Testis (tissue), 3 donors: Measurements from ENCODE around the gene USF2. TPM values are rescaled to one million over a fixed set of nuclear protein-coding genes. Genes with fewer than 3 reads are reported as not detected.
A peak's percentile ranks its signal among the peaks of the same experiment; 100 is the strongest.

Source experiments
- DNase-seq: peaks from one replicate; pipeline ENCODE4 v3.0.0-alpha.2; 2019
- H3K27ac ChIP-seq, 2 donors: fragments of 200-600 bp; sonication (generic); one replicate each; pipeline ENCODE4 v1.5.1; 2019
- H3K27me3 ChIP-seq: fragments of 200-600 bp; sonication (generic); one replicate; pipeline ENCODE4 v1.5.1; 2019
- H3K36me3 ChIP-seq: fragments of 200-600 bp; sonication (generic); one replicate; pipeline ENCODE4 v1.5.1; 2017; ENCODE audit warnings: low read depth; ENCODE audit errors: missing control alignments
- H3K4me1 ChIP-seq: fragments of 200-600 bp; sonication (generic); one replicate; pipeline ENCODE4 v1.5.1; 2019
- H3K4me3 ChIP-seq, 2 donors: fragments of 200-600 bp; sonication (generic); one replicate each; pipeline ENCODE4 v1.5.1; 2017 to 2019
- H3K9me3 ChIP-seq: fragments of 200-600 bp; sonication (generic); one replicate; pipeline ENCODE4 v1.5.1; 2017
- POLR2A ChIP-seq: fragments of 450-650 bp; IDR thresholded peaks from one replicate; pipeline ENCODE4 v1.6.1; 2017; ENCODE audit warnings: antibody characterized with exemption, mild to moderate bottlenecking, moderate library complexity
- WGBS, 2 donors: methylation state at CpG; one replicate each; pipeline ENCODE4 v1.1.5; 2018; 5-methylcytosine and 5-hydroxymethylcytosine counted together
- intact Hi-C: fragments of 100-400 bp; cut with DNase I; formaldehyde crosslinking; loops from one replicate; pipeline ENCODE4 v1.15.1; 2023; ENCODE audit warnings: low total_unique reads
- polyA plus RNA-seq: library from polyadenylated mRNA; stranded (reverse); fragments of 350-450 nt; fragmentation: Illumina TruSeq; extraction: RNeasy Lipid Tissue Mini Kit (QIAGEN cat#74804); gene quantifications from one replicate; pipeline ENCODE4 v1.2.3, GENCODE V29; 2014; ENCODE audit warnings: low read depth, low replicate concordance; ENCODE audit not compliant: insufficient read depth
- total RNA-seq, 2 donors: library from RNA; depleted of rRNA; stranded (reverse); fragments of >200 nt; gene quantifications; one replicate each; pipeline ENCODE4 v1.2.3, GENCODE V29; 2016
- TF ChIP-seq, protein P1 (sequence below), 3 experiments: fragments of 450-650 bp in 2 of 3; fragments of 200-600 bp in 1 of 3; sonication (generic) in 1 of 3; IDR thresholded peaks; one replicate each; pipeline ENCODE4 v1.5.1; 2016 to 2019; ENCODE audit warnings: antibody characterized with exemption in 3 of 3, mild to moderate bottlenecking in 2 of 3, moderate library complexity in 1 of 3

USF2 gene
- total and polyA plus RNA-seq, 3 donors from 2014 or later = 83.1 to 123 (median 105) TPM

- DNase-seq = no peak
- H3K4me3 ChIP-seq = peak overlapping the region; percentile 60 to 78
- no peaks in the 10 kb centered on the region for H3K4me1 ChIP-seq
- no peaks in the 10 kb centered on the region for H3K9me3 ChIP-seq
- no peaks in the 10 kb centered on the region for H3K36me3 ChIP-seq
- TF ChIP-seq, protein P1, sequence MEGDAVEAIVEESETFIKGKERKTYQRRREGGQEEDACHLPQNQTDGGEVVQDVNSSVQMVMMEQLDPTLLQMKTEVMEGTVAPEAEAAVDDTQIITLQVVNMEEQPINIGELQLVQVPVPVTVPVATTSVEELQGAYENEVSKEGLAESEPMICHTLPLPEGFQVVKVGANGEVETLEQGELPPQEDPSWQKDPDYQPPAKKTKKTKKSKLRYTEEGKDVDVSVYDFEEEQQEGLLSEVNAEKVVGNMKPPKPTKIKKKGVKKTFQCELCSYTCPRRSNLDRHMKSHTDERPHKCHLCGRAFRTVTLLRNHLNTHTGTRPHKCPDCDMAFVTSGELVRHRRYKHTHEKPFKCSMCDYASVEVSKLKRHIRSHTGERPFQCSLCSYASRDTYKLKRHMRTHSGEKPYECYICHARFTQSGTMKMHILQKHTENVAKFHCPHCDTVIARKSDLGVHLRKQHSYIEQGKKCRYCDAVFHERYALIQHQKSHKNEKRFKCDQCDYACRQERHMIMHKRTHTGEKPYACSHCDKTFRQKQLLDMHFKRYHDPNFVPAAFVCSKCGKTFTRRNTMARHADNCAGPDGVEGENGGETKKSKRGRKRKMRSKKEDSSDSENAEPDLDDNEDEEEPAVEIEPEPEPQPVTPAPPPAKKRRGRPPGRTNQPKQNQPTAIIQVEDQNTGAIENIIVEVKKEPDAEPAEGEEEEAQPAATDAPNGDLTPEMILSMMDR (IDR thresholded peaks at IDR 0.05) = no peak
- no peak for TF ChIP-seq POLR2A
- 1 to 2% methylated on average over 31 to 39 of the region's 39 CpGs for WGBS, 2 donors
- H3K27ac ChIP-seq = peak overlapping the region; percentile 86 to 88
- H3K27me3 ChIP-seq = no peaks in the 10 kb centered on the region
- intact Hi-C loops = no loop called here
Measured at GRCh38 chr19:35249146-35249847, 19.5 kb upstream of the USF2 start.

DNA sequence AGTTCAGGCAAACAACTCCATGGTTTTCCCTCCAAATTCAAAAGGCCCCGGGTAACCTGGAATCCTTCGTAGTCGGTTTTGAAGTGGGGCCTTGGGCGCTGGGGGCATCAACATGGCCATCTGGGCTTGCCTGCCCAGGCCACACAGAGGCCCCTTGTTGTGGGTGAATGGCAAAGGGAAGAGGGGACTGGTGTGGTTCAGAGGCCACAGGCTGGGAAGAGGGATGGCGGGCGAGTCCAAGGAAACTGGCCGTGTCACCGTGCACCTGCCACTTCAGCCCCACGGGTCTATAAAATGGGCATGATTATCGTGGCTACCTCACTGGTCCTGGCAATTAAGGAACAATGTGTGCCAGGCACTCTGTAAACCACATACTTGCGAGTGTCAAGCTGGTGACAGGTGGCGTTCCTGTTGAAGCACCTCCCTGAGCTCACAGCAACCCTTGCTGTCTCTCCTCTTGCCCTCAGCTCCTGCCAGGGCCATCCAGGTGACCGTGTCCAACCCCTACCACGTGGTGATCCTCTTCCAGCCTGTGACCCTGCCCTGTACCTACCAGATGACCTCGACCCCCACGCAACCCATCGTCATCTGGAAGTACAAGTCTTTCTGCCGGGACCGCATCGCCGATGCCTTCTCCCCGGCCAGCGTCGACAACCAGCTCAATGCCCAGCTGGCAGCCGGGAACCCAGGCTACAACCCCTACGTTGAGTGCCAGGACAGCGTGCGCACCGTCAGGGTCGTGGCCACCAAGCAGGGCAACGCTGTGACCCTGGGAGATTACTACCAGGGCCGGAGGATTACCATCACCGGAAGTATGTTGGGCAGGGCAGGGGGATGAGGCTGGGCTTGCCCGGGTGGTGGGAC, 18.7 kb upstream of the USF2 start:
- peak overlapping the region in 1 of 2 donors; percentile 78 for H3K4me3 ChIP-seq
- H3K27me3 ChIP-seq = no peaks in the 10 kb centered on the region
- no peak for DNase-seq
- H3K9me3 ChIP-seq = no peaks in the 10 kb centered on the region
- no peaks in the 10 kb centered on the region for H3K4me1 ChIP-seq
- H3K27ac ChIP-seq = no peak overlapping the region
- WGBS, 2 donors = 70 to 74% methylated on average over 20 to 34 of the region's 34 CpGs
- intact Hi-C loops = no loop called here
- H3K36me3 ChIP-seq = no peaks in the 10 kb centered on the region
- TF ChIP-seq, protein P1 (IDR thresholded peaks at IDR 0.05) = no peak
- no peak for TF ChIP-seq POLR2A

- Histone ChIP-seq H3K9me3 (no peaks in the 10 kb centered on the region), H3K4me3 (no peak overlapping the region), H3K36me3 (no peaks in the 10 kb centered on the region), H3K4me1 (no peaks in the 10 kb centered on the region), H3K27me3 (no peaks in the 10 kb centered on the region), H3K27ac (no peak overlapping the region)
- DNase-seq = no peak
- WGBS, 2 donors = 81 to 86% methylated on average over 2 of the region's 2 CpGs
- intact Hi-C loops = no loop called here
- TF ChIP-seq, protein P1 (IDR thresholded peaks at IDR 0.05) = no peak
- no peak for TF ChIP-seq POLR2A
Measured at GRCh38 chr19:35251456-35251855, 17.3 kb upstream of the USF2 start.

DNA sequence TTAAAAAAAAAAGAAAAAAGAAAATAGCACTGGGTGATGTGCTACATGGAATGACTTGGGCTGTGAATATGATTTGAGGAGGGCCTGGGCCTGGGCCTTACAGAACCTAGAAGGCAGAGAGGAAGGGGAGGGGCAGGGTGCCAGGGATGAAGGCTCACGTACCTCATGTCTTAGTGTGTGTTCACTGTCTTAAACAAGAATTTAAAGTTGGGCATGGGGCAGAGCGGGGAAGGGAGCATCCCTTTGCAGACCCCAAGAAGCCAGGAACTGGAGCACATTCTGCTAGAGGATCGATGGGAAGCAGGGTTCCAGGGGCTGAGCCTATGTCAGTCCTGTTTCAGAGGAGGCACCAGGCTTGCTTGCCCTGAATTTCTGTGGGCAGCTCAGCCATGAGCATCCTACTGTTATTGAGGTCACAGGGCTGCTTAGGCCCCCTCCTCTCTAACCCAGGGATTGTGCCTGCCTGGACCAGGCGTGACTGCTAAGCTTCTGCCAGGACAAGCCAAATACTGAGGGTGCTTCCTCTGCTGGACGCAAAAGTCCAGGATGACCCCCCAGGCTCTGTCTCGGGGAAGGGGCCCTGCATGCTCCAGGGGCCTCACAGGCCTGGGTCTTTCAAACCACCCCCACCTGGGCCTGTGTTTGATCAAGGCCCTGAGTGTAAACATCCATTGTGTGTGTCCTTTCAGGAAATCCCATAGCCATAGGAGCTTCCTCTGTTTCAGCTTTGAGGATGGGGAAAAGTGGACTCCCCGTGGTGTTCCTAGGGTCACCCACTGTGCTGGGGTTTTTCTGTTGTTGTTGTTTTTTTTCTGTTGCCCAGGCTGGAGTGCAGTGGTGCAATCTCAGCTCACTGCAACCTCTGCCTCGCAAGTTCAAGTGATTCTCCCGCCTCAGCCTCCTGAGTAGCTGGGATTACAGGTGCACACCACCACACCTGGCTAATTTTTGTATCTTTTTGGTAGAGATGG, 15.2 kb upstream of the USF2 start:
- Histone ChIP-seq H3K4me3 (no peak overlapping the region), H3K27me3 (no peaks in the 10 kb centered on the region)

More for the DNA sequence above, 15.2 kb upstream of the USF2 start:
- 85 to 90% methylated on average over 8 to 9 of the region's 9 CpGs for WGBS, 2 donors
- Histone ChIP-seq H3K9me3 (no peaks in the 10 kb centered on the region), H3K27ac (no peak overlapping the region), H3K36me3 (no peaks in the 10 kb centered on the region), H3K4me1 (peaks cover 6% of the 10 kb centered on the region)
- TF ChIP-seq, protein P1 (IDR thresholded peaks at IDR 0.05) = no peak
- TF ChIP-seq POLR2A = no peak
- intact Hi-C loops = no loop called here
- DNase-seq = no peak
